Gastrocnemius medialis (tissue), 4 donors: Measurements from ENCODE around the gene AWAT2.

Experiments
- CTCF ChIP-seq, 5 experiments: fragments of 450-650 bp in 3 of 5; fragments of 200-600 bp in 2 of 5; sonication (generic) in 2 of 5; IDR thresholded peaks in 4 of 5; conservative IDR thresholded peaks in 1 of 5; 1 replicate in 4 of 5; 2 replicates in 1 of 5; pipeline ENCODE4 v1.5.1; 2016 to 2019; ENCODE audit warnings: antibody characterized with exemption in 5 of 5, mild to moderate bottlenecking in 3 of 5, moderate library complexity in 3 of 5
- POLR2A ChIP-seq, 2 donors: fragments of 450-650 bp; IDR thresholded peaks; one replicate each; pipeline ENCODE4 v1.6.1; 2017; ENCODE audit warnings: antibody characterized with exemption in 2 of 2, mild to moderate bottlenecking in 2 of 2, moderate library complexity in 2 of 2

- TF ChIP-seq CTCF (IDR thresholded peaks at IDR 0.05 in 4 of 5, conservative IDR thresholded peaks at IDR 0.05 in 1 of 5) (no peak), POLR2A (IDR thresholded peaks at IDR 0.05) (no peak)
Measured at GRCh38 chrX:70084592-70085240, 35.0 kb upstream of the AWAT2 start.
